GM23248 (cell line): ENCODE results near the gene RPN2.

ENCODE experiments used
- EZH2 ChIP-seq: fragments of 200-600 bp; sonication (generic); IDR thresholded peaks from 2 replicates; pipeline ENCODE4 v1.6.1; 2018; ENCODE audit warnings: antibody characterized with exemption, mild to moderate bottlenecking; ENCODE audit not compliant: insufficient read depth, poor library complexity, severe bottlenecking
- EZH2phosphoT487 ChIP-seq: fragments of 200-600 bp; sonication (generic); IDR thresholded peaks from 2 replicates; pipeline ENCODE4 v1.6.1; 2018; ENCODE audit warnings: antibody characterized with exemption, moderate library complexity, mild to moderate bottlenecking, low read depth; ENCODE audit not compliant: insufficient read depth

GRCh38 chr20:37190354-37191112 lies 11.4 kb downstream of the RPN2 start:
- TF ChIP-seq EZH2 (no peak), EZH2phosphoT487 (no peak)
